Measurements from ENCODE around the gene COL2A1.

COL2A1 gene

DNA sequence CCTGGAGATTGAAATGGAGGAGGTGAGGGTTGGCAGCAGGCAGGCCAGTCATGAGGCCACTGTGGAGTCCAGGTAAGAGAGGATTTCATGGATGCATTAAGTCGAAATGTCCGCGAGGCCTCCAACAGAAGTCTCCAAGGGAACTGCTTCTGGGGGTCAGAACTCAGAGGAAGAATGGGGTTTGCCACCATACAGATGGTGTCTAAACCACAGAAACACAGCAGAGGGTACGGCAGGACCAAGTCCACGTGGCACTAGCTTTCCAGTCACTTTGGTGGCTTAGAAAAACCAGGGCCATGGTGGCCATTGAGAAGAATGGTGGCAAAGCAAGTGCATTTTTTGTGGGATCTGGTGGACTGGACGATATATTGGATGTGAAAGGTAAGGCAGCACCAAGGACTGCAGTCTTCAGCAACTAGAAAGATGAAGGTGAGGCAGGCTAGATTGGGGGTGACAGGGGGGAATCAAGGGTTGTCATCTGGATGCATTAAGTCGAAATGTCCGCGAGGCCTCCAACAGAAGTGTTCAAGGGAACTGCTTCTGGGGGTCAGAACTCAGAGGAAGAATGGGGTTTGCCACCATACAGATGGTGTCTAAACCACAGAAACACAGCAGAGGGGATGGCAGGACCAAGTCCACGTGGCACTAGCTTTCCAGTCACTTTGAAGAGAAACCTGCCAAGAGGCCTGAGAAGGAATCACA is 63.4 kb downstream of the COL2A1 start:
- H3K27ac ChIP-seq (ENCODE audit: extremely low read depth, low read depth, low read length) = no peak overlapping the region
- POLR2A ChIA-PET = no interaction called here
- CTCF ChIA-PET = interaction anchor here (1.3 kb wide), 1 partner anchor 8 kb away, joined by 8 read pairs; no protein-coding TSS in a partner anchor

GRCh38 chr12:47939009-47939601 is 65.2 kb downstream of the COL2A1 start:
- POLR2A ChIA-PET = no interaction called here
- Histone ChIP-seq H3K9me3 (ENCODE audit: control insufficient read depth, insufficient read depth, low read depth, low read length) (no peaks in the 10 kb centered on the region), H3K4me1 (ENCODE audit: control insufficient read depth, insufficient read depth, low read length) (no peaks in the 10 kb centered on the region), H3K4me3 (ENCODE audit: low read depth, low read length) (no peak overlapping the region), H3K27ac (ENCODE audit: extremely low read depth, low read depth, low read length) (no peak overlapping the region), H3K36me3 (ENCODE audit: control insufficient read depth in 2 of 2, insufficient read depth in 1 of 2, low read length in 2 of 2) (no peaks in the 10 kb centered on the region)
- CTCF ChIA-PET = interaction anchor here (1.0 to 1.8 kb wide), 4 partner anchors 8 to 101 kb away, joined by 3 to 10 read pairs (median 4); partner anchors contain the start of gene VDR
- TF ChIP-seq SCRT1 (tag by site-specific recombination; IDR thresholded peaks at IDR 0.05; ENCODE audit: borderline replicate concordance) (no peak), ZNF664 (tag by site-specific recombination; IDR thresholded peaks at IDR 0.05) (no peak), ZNF626 (tag by site-specific recombination; IDR thresholded peaks at IDR 0.05) (no peak), ZNF623 (tag by site-specific recombination; IDR thresholded peaks at IDR 0.05) (no peak), ZBTB7A (tag by site-specific recombination; IDR thresholded peaks at IDR 0.05; ENCODE audit: low read depth) (no peak), PRDM1 (tag by site-specific recombination; IDR thresholded peaks at IDR 0.05) (no peak), ZBTB1 (tag by site-specific recombination; IDR thresholded peaks at IDR 0.05) (no peak), ZNF555 (tag by site-specific recombination; conservative IDR thresholded peaks at IDR 0.05) (no peak), KLF1 (tag by site-specific recombination; IDR thresholded peaks at IDR 0.05) (no peak), ZNF280D (tag by site-specific recombination; IDR thresholded peaks at IDR 0.05) (no peak), GLIS2 (tag by site-specific recombination; IDR thresholded peaks at IDR 0.05) (no peak), FEZF1 (tag by site-specific recombination; IDR thresholded peaks at IDR 0.05) (no peak)
- TF ChIP-seq, protein P1, sequence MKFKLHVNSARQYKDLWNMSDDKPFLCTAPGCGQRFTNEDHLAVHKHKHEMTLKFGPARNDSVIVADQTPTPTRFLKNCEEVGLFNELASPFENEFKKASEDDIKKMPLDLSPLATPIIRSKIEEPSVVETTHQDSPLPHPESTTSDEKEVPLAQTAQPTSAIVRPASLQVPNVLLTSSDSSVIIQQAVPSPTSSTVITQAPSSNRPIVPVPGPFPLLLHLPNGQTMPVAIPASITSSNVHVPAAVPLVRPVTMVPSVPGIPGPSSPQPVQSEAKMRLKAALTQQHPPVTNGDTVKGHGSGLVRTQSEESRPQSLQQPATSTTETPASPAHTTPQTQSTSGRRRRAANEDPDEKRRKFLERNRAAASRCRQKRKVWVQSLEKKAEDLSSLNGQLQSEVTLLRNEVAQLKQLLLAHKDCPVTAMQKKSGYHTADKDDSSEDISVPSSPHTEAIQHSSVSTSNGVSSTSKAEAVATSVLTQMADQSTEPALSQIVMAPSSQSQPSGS (tag by site-specific recombination; IDR thresholded peaks at IDR 0.05; ENCODE audit: low read depth) = no peak
- TF ChIP-seq, protein P2, sequence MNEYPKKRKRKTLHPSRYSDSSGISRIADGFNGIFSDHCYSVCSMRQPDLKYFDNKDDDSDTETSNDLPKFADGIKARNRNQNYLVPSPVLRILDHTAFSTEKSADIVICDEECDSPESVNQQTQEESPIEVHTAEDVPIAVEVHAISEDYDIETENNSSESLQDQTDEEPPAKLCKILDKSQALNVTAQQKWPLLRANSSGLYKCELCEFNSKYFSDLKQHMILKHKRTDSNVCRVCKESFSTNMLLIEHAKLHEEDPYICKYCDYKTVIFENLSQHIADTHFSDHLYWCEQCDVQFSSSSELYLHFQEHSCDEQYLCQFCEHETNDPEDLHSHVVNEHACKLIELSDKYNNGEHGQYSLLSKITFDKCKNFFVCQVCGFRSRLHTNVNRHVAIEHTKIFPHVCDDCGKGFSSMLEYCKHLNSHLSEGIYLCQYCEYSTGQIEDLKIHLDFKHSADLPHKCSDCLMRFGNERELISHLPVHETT (tag by site-specific recombination; IDR thresholded peaks at IDR 0.05) = no peak
- TF ChIP-seq, protein P3, sequence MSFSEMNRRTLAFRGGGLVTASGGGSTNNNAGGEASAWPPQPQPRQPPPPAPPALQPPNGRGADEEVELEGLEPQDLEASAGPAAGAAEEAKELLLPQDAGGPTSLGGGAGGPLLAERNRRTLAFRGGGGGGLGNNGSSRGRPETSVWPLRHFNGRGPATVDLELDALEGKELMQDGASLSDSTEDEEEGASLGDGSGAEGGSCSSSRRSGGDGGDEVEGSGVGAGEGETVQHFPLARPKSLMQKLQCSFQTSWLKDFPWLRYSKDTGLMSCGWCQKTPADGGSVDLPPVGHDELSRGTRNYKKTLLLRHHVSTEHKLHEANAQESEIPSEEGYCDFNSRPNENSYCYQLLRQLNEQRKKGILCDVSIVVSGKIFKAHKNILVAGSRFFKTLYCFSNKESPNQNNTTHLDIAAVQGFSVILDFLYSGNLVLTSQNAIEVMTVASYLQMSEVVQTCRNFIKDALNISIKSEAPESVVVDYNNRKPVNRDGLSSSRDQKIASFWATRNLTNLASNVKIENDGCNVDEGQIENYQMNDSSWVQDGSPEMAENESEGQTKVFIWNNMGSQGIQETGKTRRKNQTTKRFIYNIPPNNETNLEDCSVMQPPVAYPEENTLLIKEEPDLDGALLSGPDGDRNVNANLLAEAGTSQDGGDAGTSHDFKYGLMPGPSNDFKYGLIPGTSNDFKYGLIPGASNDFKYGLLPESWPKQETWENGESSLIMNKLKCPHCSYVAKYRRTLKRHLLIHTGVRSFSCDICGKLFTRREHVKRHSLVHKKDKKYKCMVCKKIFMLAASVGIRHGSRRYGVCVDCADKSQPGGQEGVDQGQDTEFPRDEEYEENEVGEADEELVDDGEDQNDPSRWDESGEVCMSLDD (tag by site-specific recombination; IDR thresholded peaks at IDR 0.05) = no peak

More for the DNA sequence above, 63.4 kb downstream of the COL2A1 start:
- Histone ChIP-seq H3K36me3 (ENCODE audit: control insufficient read depth in 2 of 2, insufficient read depth in 1 of 2, low read length in 2 of 2) (no peaks in the 10 kb centered on the region), H3K9me3 (ENCODE audit: control insufficient read depth, insufficient read depth, low read depth, low read length) (no peaks in the 10 kb centered on the region), H3K4me3 (ENCODE audit: low read depth, low read length) (no peak overlapping the region), H3K4me1 (ENCODE audit: control insufficient read depth, insufficient read depth, low read length) (no peaks in the 10 kb centered on the region)
- TF ChIP-seq, protein P4, sequence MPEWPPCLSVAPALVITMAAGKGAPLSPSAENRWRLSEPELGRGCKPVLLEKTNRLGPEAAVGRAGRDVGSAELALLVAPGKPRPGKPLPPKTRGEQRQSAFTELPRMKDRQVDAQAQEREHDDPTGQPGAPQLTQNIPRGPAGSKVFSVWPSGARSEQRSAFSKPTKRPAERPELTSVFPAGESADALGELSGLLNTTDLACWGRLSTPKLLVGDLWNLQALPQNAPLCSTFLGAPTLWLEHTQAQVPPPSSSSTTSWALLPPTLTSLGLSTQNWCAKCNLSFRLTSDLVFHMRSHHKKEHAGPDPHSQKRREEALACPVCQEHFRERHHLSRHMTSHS (tag by site-specific recombination; IDR thresholded peaks at IDR 0.05) = no peak
- TF ChIP-seq ZNF561 (tag by site-specific recombination; IDR thresholded peaks at IDR 0.05; ENCODE audit: borderline replicate concordance) = no peak
- no peak for TF ChIP-seq SALL2 (tag by site-specific recombination; IDR thresholded peaks at IDR 0.05; ENCODE audit: borderline replicate concordance)
- TF ChIP-seq ZBTB1 (tag by site-specific recombination; IDR thresholded peaks at IDR 0.05) = no peak
- TF ChIP-seq GFI1B (tag by site-specific recombination; IDR thresholded peaks at IDR 0.05) = no peak
- TF ChIP-seq ZNF621 (tag by site-specific recombination; IDR thresholded peaks at IDR 0.05) = no peak
- no peak for TF ChIP-seq ZNF626 (tag by site-specific recombination; IDR thresholded peaks at IDR 0.05)
- TF ChIP-seq HOXC10 (CRISPR knock-in tag; IDR thresholded peaks at IDR 0.05) = no peak
- no peak for TF ChIP-seq WT1 (tag by site-specific recombination; IDR thresholded peaks at IDR 0.05)
- no peak for TF ChIP-seq ZNF776 (tag by site-specific recombination; IDR thresholded peaks at IDR 0.05; ENCODE audit: borderline replicate concordance)
- TF ChIP-seq SETDB1 (IDR thresholded peaks at IDR 0.05; ENCODE audit: insufficient read length, low read length) = no peak
- no peak for TF ChIP-seq ZFP37 (tag by site-specific recombination; IDR thresholded peaks at IDR 0.05)
- TF ChIP-seq ZNF292 (tag by site-specific recombination; IDR thresholded peaks at IDR 0.05; ENCODE audit: borderline replicate concordance, low read depth) = no peak
- TF ChIP-seq ZNF37A (tag by site-specific recombination; IDR thresholded peaks at IDR 0.05) = no peak
- TF ChIP-seq ZNF184 (tag by site-specific recombination; IDR thresholded peaks at IDR 0.05) = no peak
- TF ChIP-seq KLF1 (tag by site-specific recombination; IDR thresholded peaks at IDR 0.05) = no peak

Measured in HEK293 (cell line).